HUES48 (cell line): ENCODE data around the gene EIF5A.

Experiments used
- H3K27ac ChIP-seq: one replicate; pipeline ENCODE4 v1.7.0; 2013; ENCODE audit warnings: low read depth, low read length, inconsistent platforms
- H3K27me3 ChIP-seq: 2 replicates; pipeline ENCODE4 v1.6.1; 2013; ENCODE audit warnings: mild to moderate bottlenecking, low read length; ENCODE audit not compliant: control insufficient read depth, insufficient read depth
- H3K36me3 ChIP-seq: 2 replicates; pipeline ENCODE4 v1.6.1; 2013; ENCODE audit warnings: low read length; ENCODE audit not compliant: control insufficient read depth, insufficient read depth
- H3K4me1 ChIP-seq: 2 replicates; pipeline ENCODE4 v1.6.1; 2013; ENCODE audit warnings: mild to moderate bottlenecking, low read length; ENCODE audit not compliant: control insufficient read depth, insufficient read depth
- H3K4me3 ChIP-seq: 2 replicates; pipeline ENCODE4 v1.5.1; 2013; ENCODE audit warnings: mild to moderate bottlenecking, low read depth, low read length
- H3K9ac ChIP-seq: 2 replicates; pipeline ENCODE4 v1.6.1; 2013; ENCODE audit warnings: mild to moderate bottlenecking, low read depth, low read length, moderate library complexity
- H3K9me3 ChIP-seq: 2 replicates; pipeline ENCODE4 v1.6.1; 2013; ENCODE audit warnings: low read length; ENCODE audit not compliant: control insufficient read depth, insufficient read depth

Gene EIF5A

DNA sequence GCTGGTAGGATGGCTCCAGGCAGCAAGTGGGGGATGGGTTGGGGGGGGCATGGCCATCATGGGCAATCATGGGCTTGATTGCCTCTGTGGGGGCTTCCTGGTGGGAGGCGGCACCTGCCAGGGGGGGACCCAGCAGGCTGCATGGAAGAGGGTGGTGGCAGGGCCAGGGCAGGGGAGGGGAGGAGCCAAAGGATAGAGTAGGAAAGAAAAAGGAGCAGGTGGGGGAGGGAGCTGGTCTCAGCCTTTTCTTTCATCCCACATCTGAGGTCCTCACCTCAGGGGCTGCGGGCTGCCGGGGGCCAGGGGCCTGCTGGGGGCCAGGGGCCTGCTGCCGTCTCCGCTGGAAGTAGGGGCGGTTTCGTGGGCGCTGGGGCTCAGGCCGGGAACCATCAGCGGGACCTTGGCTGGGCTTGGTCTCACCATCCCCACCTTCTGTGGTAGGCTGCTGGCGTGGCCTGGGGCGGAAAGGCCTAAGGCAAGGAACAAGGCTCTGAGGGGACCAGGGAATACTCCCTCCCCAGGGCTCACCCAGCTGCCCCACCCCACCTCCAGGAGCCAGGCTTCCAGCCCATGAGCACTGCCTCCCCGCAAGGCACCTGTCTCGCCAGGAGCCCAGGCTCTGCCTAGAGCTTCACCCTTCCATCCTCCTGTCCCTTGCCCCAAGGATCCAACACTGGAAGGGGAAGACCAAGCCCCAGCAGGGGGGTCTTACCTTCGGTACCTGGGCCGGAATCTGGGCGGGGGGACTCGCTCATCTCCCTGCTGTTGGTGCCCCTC is 18.0 kb upstream of the EIF5A start:
- Histone ChIP-seq H3K4me1 (peaks cover 6% of the 10 kb centered on the region), H3K27ac (no peak overlapping the region), H3K4me3 (no peak overlapping the region), H3K9me3 (no peaks in the 10 kb centered on the region), H3K27me3 (peaks cover 6% of the 10 kb centered on the region; the same call in 1 of the 2 replicates), H3K9ac (no peak overlapping the region), H3K36me3 (0 out of 2 replicates have a peak, but pooled peaks cover 8% of the 10 kb centered on the region)

- 0 out of 2 replicates have a peak, but pooled peaks cover 5% of the 10 kb centered on the region for H3K36me3 ChIP-seq
- H3K9ac ChIP-seq, result no peak overlapping the region
- H3K9me3 ChIP-seq, result no peaks in the 10 kb centered on the region
- peaks cover 10% of the 10 kb centered on the region for H3K27me3 ChIP-seq
- H3K4me1 ChIP-seq, result peaks cover 6% of the 10 kb centered on the region
- H3K27ac ChIP-seq, result no peak overlapping the region
- H3K4me3 ChIP-seq, result no peak overlapping the region
These were observed 17.3 kb upstream of the EIF5A start for GRCh38 chr17:7290166-7290565.

DNA sequence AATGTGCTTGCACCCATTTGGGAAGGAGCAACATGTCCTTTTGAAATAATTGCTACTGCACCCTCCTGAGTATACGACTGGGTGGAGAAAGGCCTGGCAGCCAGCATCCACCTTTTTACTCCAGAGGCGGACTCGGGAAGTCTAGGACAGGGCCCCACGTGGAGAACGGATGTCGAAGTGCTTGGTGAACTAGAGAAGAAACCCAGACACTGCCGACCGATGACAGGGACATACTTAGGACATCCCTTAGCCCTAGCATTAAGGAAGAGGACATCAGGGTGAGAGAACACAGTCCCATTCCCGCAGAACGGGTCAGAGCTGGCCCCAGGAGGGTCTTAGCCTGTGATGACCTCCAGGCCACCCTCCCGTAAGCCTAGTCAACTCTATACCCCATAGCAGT is 16.7 kb upstream of the EIF5A start:
- 0 out of 2 replicates have a peak, but pooled peaks cover 3% of the 10 kb centered on the region for H3K36me3 ChIP-seq
- peaks cover 6% of the 10 kb centered on the region for H3K4me1 ChIP-seq
- no peak overlapping the region for H3K9ac ChIP-seq
- H3K27ac ChIP-seq, result no peak overlapping the region
- H3K27me3 ChIP-seq, result peaks cover 15% of the 10 kb centered on the region
- H3K4me3 ChIP-seq, result no peak overlapping the region
- H3K9me3 ChIP-seq, result no peaks in the 10 kb centered on the region; the same call in 1 of the 2 replicates

- Histone ChIP-seq H3K36me3 (0 out of 2 replicates have a peak, but pooled peaks cover 3% of the 10 kb centered on the region), H3K4me1 (peaks cover 9% of the 10 kb centered on the region), H3K9me3 (no peaks in the 10 kb centered on the region; the same call in 1 of the 2 replicates), H3K4me3 (no peak overlapping the region), H3K27ac (no peak overlapping the region), H3K27me3 (peaks cover 27% of the 10 kb centered on the region), H3K9ac (no peak overlapping the region)
These were observed 15.2 kb upstream of the EIF5A start for GRCh38 chr17:7292194-7292593.

DNA sequence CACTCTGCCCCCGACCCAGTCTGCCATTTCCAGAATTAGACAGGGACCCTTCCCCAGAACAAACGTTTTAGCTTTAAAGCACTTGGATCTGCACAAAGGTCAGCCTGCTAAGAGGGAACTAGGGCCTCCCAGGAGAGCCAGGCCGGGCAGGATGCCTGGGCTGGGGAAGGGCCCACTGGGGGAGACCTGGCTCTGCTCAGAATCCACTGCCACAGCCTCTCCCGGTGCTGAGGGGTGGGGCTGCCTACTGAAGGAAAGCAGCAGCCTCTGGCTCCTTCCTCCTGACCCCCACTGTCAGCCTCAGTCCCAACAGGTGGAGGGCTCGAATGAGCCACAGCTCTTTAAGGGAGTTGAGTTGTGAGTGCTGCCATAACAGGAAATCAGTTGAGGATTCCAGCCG is 14.7 kb upstream of the EIF5A start:
- no peak overlapping the region for H3K4me3 ChIP-seq
- no peak overlapping the region for H3K27ac ChIP-seq
- H3K9ac ChIP-seq, result no peak overlapping the region
- H3K4me1 ChIP-seq, result peaks cover 9% of the 10 kb centered on the region
- no peaks in the 10 kb centered on the region; the same call in 1 of the 2 replicates for H3K9me3 ChIP-seq
- 0 out of 2 replicates have a peak, but pooled peaks cover 2% of the 10 kb centered on the region for H3K36me3 ChIP-seq
- peaks cover 27% of the 10 kb centered on the region for H3K27me3 ChIP-seq

GRCh38 chr17:7293159-7293558 is 14.3 kb upstream of the EIF5A start:
- Histone ChIP-seq H3K4me1 (peaks cover 9% of the 10 kb centered on the region), H3K4me3 (no peak overlapping the region), H3K36me3 (no peaks in the 10 kb centered on the region), H3K9ac (no peak overlapping the region), H3K27ac (no peak overlapping the region), H3K9me3 (no peaks in the 10 kb centered on the region; the same call in 1 of the 2 replicates), H3K27me3 (peaks cover 27% of the 10 kb centered on the region)

DNA sequence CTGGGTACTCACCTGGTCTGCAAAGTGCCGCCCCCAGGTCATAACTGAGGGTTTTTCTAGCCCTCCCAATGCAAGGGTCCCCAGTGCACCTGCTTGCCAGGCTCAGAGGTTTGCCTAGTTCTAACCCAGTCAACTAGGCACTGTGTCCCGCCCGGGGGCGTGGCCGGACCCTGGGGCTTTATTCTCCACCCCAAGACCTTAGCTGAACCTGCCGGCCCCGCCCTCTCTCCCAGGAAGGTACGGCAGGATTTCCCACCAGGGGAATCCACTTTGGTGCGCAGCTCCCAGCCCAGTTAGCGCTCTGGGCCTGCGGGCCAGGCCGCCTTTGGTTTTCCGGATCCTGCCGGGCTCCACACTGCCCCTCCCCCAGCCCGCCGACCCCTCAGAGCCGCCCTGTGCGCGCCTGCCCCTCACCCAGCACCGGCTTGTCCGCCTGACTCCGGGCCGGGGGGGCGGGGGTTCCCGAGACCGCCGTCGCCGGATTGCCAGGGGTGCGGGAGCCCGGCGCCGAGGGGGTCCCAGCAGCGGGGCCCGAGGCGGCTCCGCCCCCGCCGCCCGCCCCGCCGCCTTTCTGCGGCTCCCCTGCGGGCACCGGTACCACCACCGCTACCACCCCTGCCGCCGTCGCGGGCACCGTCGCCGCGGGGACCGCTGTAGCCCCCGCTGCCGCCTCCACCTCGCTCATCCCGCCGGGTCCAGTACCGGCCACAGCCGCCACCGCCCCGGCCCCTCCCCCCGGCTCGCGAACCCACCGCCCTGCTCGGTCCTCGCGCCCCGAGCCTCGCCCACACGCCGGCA is 13.4 kb upstream of the EIF5A start:
- Histone ChIP-seq H3K4me3 (peak overlapping the region; percentile 55), H3K36me3 (no peaks in the 10 kb centered on the region), H3K27me3 (peaks cover 27% of the 10 kb centered on the region), H3K9me3 (no peaks in the 10 kb centered on the region; the same call in 1 of the 2 replicates), H3K27ac (peak overlapping the region; percentile 47), H3K4me1 (peaks cover 9% of the 10 kb centered on the region), H3K9ac (no peak overlapping the region)

- peak within 1 kb of the TSS; percentile 47 for H3K27ac ChIP-seq
- no peaks in the 10 kb centered on the region for H3K36me3 ChIP-seq
- H3K4me3 ChIP-seq, result peak within 1 kb of the TSS; percentile 66
- H3K9ac ChIP-seq, result no peak within 1 kb of the TSS
- H3K9me3 ChIP-seq, result no peaks in the 10 kb centered on the region; the same call in 1 of the 2 replicates
- H3K27me3 ChIP-seq, result peaks cover 27% of the 10 kb centered on the region
- H3K4me1 ChIP-seq, result peaks cover 9% of the 10 kb centered on the region
These were observed 12.7 kb upstream of the EIF5A start, which contains the start of gene YBX2 for GRCh38 chr17:7294614-7295153. Gene YBX2, minus strand, starts transcription at chr17:7294639. Its CDS starts 139 bp downstream, at chr17:7294500.

- H3K9ac ChIP-seq, result no peak overlapping the region
- no peaks in the 10 kb centered on the region; the same call in 1 of the 2 replicates for H3K9me3 ChIP-seq
- H3K4me1 ChIP-seq, result peaks cover 9% of the 10 kb centered on the region
- H3K27me3 ChIP-seq, result peaks cover 27% of the 10 kb centered on the region
- H3K36me3 ChIP-seq, result no peaks in the 10 kb centered on the region
- H3K4me3 ChIP-seq, result peak overlapping the region; percentile 66; the same call in 1 of the 2 replicates
- H3K27ac ChIP-seq, result no peak overlapping the region
These were observed 11.9 kb upstream of the EIF5A start for GRCh38 chr17:7295230-7296180.
